Measurements from ENCODE around the gene FLYWCH1.
"Not testable (repeated sequence)": the region's sequence is repeated elsewhere in the genome, so short reads cannot be mapped to it uniquely, and the experiment has no call there.

Gene FLYWCH1

GRCh38 chr16:2925951-2926649, 14.4 kb downstream of the FLYWCH1 start:
- DNase-seq (ENCODE audit: low read depth in 2 of 2): no peak

DNA sequence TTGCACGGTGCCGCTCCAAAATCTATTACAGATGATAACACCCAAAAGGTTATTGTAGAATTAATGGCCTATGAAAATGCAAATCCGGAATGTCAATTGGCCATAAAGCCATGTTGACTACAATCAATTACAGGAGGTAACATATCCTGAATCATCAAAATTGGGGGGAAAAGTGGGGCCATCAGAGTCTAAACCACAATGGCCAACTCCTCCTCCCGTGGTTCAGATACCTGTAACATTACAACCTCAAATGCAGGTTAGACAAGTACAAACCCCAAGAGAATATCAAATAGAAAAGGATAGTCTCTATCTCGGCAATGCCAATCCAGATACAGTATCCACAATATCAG, 14.9 kb downstream of the FLYWCH1 start:
- DNase-seq (ENCODE audit: low read depth in 2 of 2): no peak

DNA sequence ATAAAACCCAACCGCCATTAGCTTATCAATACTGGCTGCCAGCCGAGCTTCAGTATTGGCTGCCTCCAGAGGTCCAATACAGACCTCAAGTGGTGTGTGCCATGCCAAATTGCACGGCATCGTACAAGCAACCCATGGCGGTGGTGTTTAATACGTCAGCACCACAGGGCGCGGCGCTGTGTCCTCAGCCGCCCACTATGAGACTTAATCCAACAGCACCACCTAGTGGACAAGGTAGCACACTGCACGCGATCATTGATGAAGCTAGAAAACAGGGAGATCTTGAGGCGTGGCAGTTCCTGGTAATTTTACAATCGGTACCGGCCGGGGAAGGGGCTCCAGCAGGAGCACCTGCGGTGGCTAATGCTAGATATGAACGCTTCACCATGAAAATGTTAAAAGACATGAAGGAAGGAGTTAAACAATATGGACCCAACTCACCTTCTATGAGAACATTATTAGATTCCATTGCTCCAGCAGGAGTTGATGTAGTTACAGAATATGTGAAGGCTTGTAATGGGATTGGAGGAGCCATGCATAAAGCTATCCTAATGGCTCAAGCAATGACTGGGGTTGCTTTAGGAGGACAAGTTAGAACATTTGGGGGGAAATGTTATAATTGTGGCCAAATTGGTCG, 15.4 kb downstream of the FLYWCH1 start:
- DNase-seq (ENCODE audit: low read depth in 2 of 2): peak; percentile 71 to 77

GRCh38 chr16:2928151-2928550, 16.4 kb downstream of the FLYWCH1 start:
- DNase-seq (ENCODE audit: low read depth in 2 of 2): not testable (repeated sequence)

DNA sequence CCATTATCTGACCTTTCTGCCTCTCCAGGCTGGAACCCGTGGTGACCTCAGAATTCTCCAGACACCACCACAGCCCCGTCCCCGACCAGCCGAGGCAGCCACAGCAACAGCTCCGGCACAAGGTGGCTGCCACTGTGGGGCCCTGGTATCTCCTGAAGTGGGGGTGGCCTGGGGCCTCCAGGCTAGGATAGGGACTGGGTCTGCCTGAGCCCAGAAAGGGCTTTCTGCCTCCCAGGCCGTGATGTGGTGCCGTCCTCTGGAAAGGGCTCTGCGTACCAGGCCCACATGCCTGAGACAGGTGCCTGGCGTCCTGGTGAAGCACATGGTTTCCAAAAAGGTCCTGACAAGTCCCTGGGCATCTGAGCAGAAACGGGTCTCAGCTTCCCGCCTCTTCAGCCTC, 17.1 kb downstream of the FLYWCH1 start:
- DNase-seq (ENCODE audit: low read depth in 2 of 2): no peak

- no peak for DNase-seq (ENCODE audit: low read depth in 2 of 2)
Measured at GRCh38 chr16:2929693-2930092, 18.0 kb downstream of the FLYWCH1 start.

DNA sequence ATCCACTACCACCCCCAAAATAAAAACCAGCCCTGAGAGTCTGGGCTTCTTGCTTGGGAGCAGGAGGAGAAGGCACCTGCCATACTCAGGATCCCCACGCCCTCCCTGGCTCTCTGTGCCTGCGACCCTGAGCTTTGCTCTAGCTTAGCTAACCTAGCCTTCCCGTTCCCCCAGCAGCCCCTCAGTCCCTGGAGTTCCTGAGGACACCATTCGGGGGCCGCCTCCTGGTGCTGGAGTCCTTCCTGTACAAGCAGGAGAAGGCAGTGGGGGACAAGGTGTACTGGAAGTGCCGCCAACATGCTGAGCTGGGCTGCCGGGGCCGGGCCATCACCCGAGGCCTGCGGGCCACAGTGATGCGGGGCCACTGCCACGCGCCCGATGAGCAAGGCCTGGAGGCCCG, 18.5 kb downstream of the FLYWCH1 start:
- DNase-seq (ENCODE audit: low read depth in 2 of 2): no peak

DNA sequence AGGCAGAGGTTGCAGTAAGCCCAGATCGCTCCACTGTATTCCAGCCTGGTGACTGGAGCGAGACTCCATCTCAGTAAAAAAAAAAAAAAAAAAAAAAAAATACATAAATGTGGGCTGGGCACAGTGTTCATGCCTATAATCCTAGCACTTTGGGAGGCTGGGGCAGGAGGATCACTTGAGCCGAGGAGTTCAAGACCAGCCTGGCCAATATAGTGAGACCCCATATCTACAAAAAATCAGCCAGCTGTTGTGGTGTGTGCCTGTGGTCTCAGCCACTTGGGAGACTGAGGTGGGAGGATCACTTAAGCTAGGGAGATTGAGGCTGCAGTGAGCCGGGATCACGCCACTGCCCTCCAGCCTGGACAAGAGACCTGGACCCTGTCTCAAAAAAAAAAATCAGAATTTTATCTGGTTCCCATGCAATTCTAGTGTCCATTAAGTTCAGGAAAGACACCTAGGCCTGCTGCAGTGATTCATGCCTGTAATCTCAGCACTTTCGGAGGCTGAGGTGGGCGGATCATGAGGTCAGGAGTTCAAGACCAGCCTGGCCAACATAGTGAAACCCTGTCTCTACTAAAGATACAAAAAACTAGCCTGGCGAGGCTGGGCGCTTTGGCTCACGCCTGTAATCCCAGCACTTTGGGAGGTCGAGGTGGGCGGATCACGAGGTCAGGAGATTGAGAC, 19.6 kb downstream of the FLYWCH1 start:
- DNase-seq (ENCODE audit: low read depth in 2 of 2): not testable (repeated sequence)

GRCh38 chr16:2933136-2933535, 21.4 kb downstream of the FLYWCH1 start:
- DNase-seq (ENCODE audit: low read depth in 2 of 2): no peak

GRCh38 chr16:2933701-2934100, 22.0 kb downstream of the FLYWCH1 start:
- DNase-seq (ENCODE audit: low read depth in 2 of 2): no peak

DNA sequence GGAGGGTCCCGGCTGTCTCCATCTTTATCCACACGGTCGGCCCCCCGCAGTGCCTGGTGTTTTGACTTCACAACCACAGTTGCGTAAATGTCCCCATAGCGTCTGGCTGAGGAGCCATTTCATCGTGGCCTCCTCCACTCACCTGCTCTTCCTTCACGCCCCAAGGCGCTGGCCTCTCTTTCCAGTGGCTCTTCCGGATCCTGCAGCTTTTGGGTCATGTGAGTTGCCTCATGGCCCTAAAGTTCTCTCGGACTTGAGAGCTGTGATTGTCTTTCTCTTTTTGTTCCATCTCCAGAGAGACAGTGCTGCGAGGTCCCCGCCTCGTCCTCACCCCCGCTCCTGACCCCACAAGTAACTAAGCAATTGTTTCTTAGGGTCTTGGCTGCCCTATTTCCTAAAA, 22.7 kb downstream of the FLYWCH1 start:
- DNase-seq (ENCODE audit: low read depth in 2 of 2): no peak

GRCh38 chr16:2936436-2937011, 24.8 kb downstream of the FLYWCH1 start:
- no peak for DNase-seq (ENCODE audit: low read depth in 2 of 2)

DNA sequence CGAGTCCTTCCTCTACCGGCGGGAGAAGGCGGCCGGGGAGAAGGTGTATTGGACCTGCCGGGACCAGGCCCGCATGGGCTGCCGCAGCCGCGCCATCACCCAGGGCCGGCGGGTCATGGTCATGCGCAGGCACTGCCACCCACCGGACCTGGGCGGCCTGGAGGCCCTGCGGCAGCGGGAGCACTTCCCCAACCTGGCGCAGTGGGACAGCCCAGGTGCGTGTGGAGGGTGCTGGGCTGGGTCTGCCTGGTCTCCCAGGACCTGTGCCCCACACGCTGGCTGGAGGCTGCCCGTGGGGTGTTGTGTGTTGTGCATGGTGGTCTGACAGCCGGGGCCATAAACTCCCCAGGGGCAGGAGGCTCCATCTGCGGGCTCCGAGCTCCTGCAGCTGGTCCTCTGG, 25.4 kb downstream of the FLYWCH1 start:
- DNase-seq (ENCODE audit: low read depth in 2 of 2): no peak

- no peak for DNase-seq (ENCODE audit: low read depth in 2 of 2)
Measured at GRCh38 chr16:2938206-2938605, 26.5 kb downstream of the FLYWCH1 start.

DNA sequence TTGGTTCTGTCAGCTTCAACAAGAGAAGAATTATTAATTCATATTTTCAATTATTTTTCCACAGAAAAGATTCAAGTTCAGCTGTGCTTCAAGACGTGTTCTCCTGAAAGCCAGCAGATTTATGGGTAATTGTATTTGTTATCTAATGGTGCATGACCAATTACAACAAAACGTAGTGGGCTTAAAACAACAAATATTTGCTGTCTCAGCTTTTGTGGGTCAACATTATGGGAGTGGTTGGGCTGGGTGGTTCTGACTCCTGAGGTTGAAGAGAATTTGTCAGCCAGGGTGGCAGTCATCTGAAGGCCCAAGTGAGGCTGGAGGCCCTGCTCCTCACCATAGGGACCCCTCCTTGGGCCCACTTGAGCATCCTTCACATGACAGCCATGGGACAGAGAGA, 28.2 kb downstream of the FLYWCH1 start:
- DNase-seq (ENCODE audit: low read depth in 2 of 2): no peak

- no peak for DNase-seq (ENCODE audit: low read depth in 2 of 2)
Measured at GRCh38 chr16:2942045-2942444, 30.3 kb downstream of the FLYWCH1 start.

GRCh38 chr16:2943716-2944115, 32.0 kb downstream of the FLYWCH1 start:
- not testable (repeated sequence) for DNase-seq (ENCODE audit: low read depth in 2 of 2)

GRCh38 chr16:2946649-2947048, 34.9 kb downstream of the FLYWCH1 start:
- DNase-seq (ENCODE audit: low read depth in 2 of 2): no peak

GRCh38 chr16:2948807-2949704, 37.3 kb downstream of the FLYWCH1 start:
- DNase-seq (ENCODE audit: low read depth in 2 of 2): no peak

DNA sequence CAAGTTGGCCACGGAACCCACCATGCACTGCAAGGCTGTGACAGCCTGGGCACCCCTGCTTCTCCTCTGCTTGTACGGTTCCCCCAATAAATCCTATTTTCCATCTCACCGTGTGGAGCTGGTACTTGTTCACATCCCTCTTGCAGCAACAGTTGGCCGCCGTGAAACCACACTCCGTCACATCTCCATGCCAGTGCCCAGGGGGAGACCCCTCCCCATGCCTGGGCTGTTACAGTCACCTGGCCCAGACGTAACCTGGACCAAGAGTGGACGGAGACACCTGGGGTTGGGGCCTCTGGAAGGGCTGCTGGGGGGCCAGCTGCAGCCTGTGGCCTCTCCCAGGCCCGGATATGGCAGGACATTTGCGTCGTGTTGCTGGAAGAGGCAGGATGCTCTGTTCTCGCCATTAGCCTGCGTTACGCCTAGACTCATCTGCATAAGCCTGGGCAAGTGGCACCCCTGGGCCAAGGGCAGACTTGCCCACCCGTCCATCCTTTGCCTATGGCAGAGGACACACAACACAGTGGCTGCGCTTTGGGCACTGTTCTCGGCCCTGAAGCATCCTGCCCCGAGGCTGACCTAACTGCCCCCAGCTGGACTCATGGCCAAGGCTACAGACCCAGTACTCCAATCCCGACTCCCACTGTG, 38.1 kb downstream of the FLYWCH1 start:
- DNase-seq (ENCODE audit: low read depth in 2 of 2): no peak

DNA sequence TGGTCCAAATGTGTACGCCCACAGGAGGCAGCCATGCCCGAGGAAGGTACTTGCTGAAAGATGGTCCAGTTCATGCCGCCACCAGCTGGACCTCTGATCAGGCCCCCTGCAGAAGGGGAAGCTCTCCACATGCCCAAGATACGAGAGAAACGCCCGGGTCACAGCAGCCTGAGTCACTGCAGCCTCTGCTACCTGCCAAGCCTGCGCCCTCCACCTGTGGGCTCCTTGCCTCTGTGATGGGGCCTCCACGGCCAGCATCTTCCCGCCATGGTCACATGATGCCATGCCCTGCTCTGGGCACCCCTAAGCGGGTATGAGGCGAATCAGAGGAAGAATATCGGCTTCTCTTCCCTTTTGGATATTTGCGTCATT, 38.6 kb downstream of the FLYWCH1 start:
- no peak for DNase-seq (ENCODE audit: low read depth in 2 of 2)
